K562 (cell line): ENCODE measurements around the gene RALGAPB. TPM values are rescaled to one million over a fixed set of nuclear protein-coding genes. Genes with fewer than 3 reads are reported as not detected.

ENCODE experiments used
- BCLAF1 ChIP-seq, 2 experiments: fragments of 450-650 bp in 1 of 2; IDR thresholded peaks; 2 replicates each; pipeline ENCODE4 v1.6.1; 2011 to 2017; ENCODE audit warnings: low read depth in 2 of 2, antibody characterized with exemption in 1 of 2, borderline replicate concordance in 1 of 2, low read length in 1 of 2, mild to moderate bottlenecking in 1 of 2, mixed read lengths in 1 of 2; ENCODE audit not compliant: control insufficient read depth in 1 of 2
- E2F5 ChIP-seq: sonication (generic); formaldehyde crosslinking; IDR thresholded peaks from 2 replicates; pipeline ENCODE4 v1.8.0; 2022; ENCODE audit warnings: mild to moderate bottlenecking, missing genetic modification reagents
- E4F1 ChIP-seq: fragments of 250-450 bp; sonication (Bioruptor Pico); IDR thresholded peaks from 2 replicates; pipeline ENCODE4 v1.5.0; 2021; ENCODE audit warnings: mild to moderate bottlenecking, borderline replicate concordance
- EGR1 ChIP-seq: fragments of 450-650 bp; conservative IDR thresholded peaks from 2 replicates; pipeline ENCODE4 v1.6.1; 2017; ENCODE audit warnings: mild to moderate bottlenecking
- KAT8 ChIP-seq: fragments of 450-650 bp; IDR thresholded peaks from 2 replicates; pipeline ENCODE4 v1.6.1; 2016; ENCODE audit warnings: low read depth, mild to moderate bottlenecking
- RERE ChIP-seq: sonication (generic); formaldehyde crosslinking; IDR thresholded peaks from 2 replicates; pipeline ENCODE4 v1.8.0; 2023; ENCODE audit warnings: missing genetic modification reagents, mild to moderate bottlenecking, borderline replicate concordance
- SAFB ChIP-seq: fragments of 200-400 bp; formaldehyde crosslinking; IDR thresholded peaks from 2 replicates; pipeline ENCODE4 v1.6.1; 2017; ENCODE audit warnings: low read depth, low read length, borderline replicate concordance
- SIN3A ChIP-seq, 2 experiments: fragments of 150-350 bp in 1 of 2; IDR thresholded peaks; 2 replicates each; pipeline ENCODE4 v1.6.1; 2011 to 2016; ENCODE audit warnings: borderline replicate concordance in 2 of 2, low read depth in 2 of 2, low read length in 2 of 2, mild to moderate bottlenecking in 2 of 2, moderate library complexity in 2 of 2; ENCODE audit not compliant: control insufficient read depth in 1 of 2
- SMC3 ChIP-seq: conservative IDR thresholded peaks from 2 replicates; pipeline ENCODE4 v1.6.1; 2011; ENCODE audit warnings: low read depth, low read length, improper control_type of control experiment; ENCODE audit not compliant: insufficient read depth
- ZFP36 ChIP-seq: fragments of 150-350 bp; IDR thresholded peaks from 2 replicates; pipeline ENCODE4 v1.6.1; 2018; ENCODE audit warnings: low read length, low read depth; ENCODE audit not compliant: partially characterized antibody
- ZNF175 ChIP-seq: fragments of 200-800 bp; sonication (Bioruptor generic); IDR thresholded peaks from 2 replicates; pipeline ENCODE4 v1.6.1; 2016; ENCODE audit warnings: low read depth, mild to moderate bottlenecking, missing genetic modification characterization, missing compliant biosample characterization
- polyA plus RNA-seq, 8 experiments: library from polyadenylated mRNA; depleted of rRNA in 4 of 8; stranded (reverse) in 5 of 8; unstranded in 3 of 8; fragments of >200 nt; fragmentation: Nextera tagmentation in 2 of 8; fragmentation: Illumina TruSeq in 1 of 8; extraction: Ambion mirVana in 2 of 8; extraction: Trizol in 1 of 8; gene quantifications; 2 replicates each; pipeline versions ENCODE4 v1.2.1 to v1.2.3, GENCODE V29; 2011 to 2014; ENCODE audit warnings: inconsistent platforms in 1 of 8, missing spikeins in 1 of 8
- total RNA-seq, 7 experiments: library from RNA; depleted of rRNA in 6 of 7; stranded (reverse); fragments of >200 nt in 6 of 7; fragmentation: Illumina TruSeq in 2 of 7; extraction: Trizol in 2 of 7; gene quantifications; 2 replicates each; pipeline versions ENCODE4 v1.2.1 to v1.2.3, GENCODE V29; 2011 to 2021; ENCODE audit warnings: low replicate concordance in 1 of 7
- TF ChIP-seq, protein P1 (sequence below): sonication (generic); formaldehyde crosslinking; IDR thresholded peaks from 2 replicates; pipeline ENCODE4 v1.8.1; 2022; ENCODE audit warnings: missing genetic modification reagents

The RALGAPB gene
- total and polyA plus RNA-seq, 9 of the 15 experiments (the other 6 are each of a cell fraction or from before 2014, with no cell fraction given): 4.3 to 25.6 (median 13.6) TPM

DNA sequence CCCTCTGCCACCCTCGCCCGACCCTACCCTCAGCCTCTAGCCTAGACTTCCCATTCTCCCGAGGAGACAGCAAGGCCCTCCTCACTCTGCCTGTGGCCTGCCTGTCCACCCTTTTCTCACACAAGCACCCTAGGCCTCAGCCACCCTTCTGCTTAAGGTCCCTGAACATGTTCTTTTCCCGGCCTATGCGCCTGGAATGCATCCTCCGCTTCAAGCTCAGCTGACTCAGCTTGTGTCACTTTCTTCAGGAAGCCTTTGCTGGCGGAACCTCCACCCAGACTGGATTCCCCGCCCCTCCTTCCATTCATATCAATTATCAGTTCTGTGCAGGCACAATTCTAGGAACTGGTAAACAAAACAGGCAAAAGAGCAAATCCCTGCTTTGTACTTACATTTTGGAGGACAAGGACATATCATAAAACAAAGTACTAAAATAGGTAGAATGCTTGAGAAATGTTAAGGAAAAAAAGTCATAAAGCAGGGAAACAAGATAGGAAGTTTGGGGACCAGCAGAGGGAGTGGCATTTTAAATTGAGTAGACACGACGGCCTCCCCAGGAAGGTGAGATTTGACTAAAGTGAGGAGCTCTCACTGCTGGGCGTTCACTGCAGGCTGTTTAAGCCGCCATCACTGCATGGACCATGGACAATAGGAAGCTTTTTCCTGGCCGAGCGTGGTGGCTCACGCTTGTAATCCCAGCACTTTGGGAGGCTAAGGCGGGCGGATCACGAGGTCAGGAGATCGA lies 19.6 kb upstream of the RALGAPB start (continued):
- TF ChIP-seq BCLAF1 (IDR thresholded peaks at IDR 0.05; ENCODE audit: borderline replicate concordance in 1 of 2, control insufficient read depth in 1 of 2, low read depth in 2 of 2, low read length in 1 of 2): no peak
- peak; percentile 50; the same call in 1 of the 2 replicates for TF ChIP-seq ZNF175 (CRISPR knock-in tag)
- no peak for TF ChIP-seq SMC3
- TF ChIP-seq EGR1: no peak
- TF ChIP-seq E2F5 (CRISPR knock-in tag): no peak
- no peak for TF ChIP-seq RERE (CRISPR knock-in tag)
- no peak for TF ChIP-seq ZFP36
- TF ChIP-seq SIN3A (IDR thresholded peaks at IDR 0.05; ENCODE audit: borderline replicate concordance in 2 of 2, control insufficient read depth in 1 of 2, low read depth in 2 of 2, low read length in 2 of 2): peak; percentile 40 to 79; a peak in 2 of 4 replicates
- TF ChIP-seq SAFB: no peak
- no peak for TF ChIP-seq KAT8
- no peak for TF ChIP-seq E4F1 (CRISPR knock-in tag)
- TF ChIP-seq, protein P1, sequence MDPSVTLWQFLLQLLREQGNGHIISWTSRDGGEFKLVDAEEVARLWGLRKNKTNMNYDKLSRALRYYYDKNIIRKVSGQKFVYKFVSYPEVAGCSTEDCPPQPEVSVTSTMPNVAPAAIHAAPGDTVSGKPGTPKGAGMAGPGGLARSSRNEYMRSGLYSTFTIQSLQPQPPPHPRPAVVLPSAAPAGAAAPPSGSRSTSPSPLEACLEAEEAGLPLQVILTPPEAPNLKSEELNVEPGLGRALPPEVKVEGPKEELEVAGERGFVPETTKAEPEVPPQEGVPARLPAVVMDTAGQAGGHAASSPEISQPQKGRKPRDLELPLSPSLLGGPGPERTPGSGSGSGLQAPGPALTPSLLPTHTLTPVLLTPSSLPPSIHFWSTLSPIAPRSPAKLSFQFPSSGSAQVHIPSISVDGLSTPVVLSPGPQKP (CRISPR knock-in tag): no peak
